KMS-11 (cell line): ENCODE measurements around the gene NLRC5.

Source experiments
- H2AFZ ChIP-seq: fragments of 200-600 bp; sonication (generic); 2 replicates; pipeline ENCODE4 v1.6.1; 2016; ENCODE audit warnings: antibody characterized with exemption, mixed run types, low read depth
- H3K27ac ChIP-seq: fragments of 200-600 bp; sonication (generic); 2 replicates; pipeline ENCODE4 v1.6.1; 2016; ENCODE audit warnings: mild to moderate bottlenecking, mixed run types
- H3K27me3 ChIP-seq: fragments of 200-600 bp; sonication (generic); 2 replicates; pipeline ENCODE4 v1.6.1; 2017; ENCODE audit warnings: mild to moderate bottlenecking, low read depth, mixed run types, moderate library complexity; ENCODE audit not compliant: insufficient read depth
- H3K36me3 ChIP-seq: fragments of 200-600 bp; sonication (generic); 2 replicates; pipeline ENCODE4 v1.6.1; 2017; ENCODE audit warnings: mild to moderate bottlenecking, mixed run types; ENCODE audit not compliant: insufficient read depth
- H3K4me1 ChIP-seq: fragments of 200-600 bp; sonication (generic); 2 replicates; pipeline ENCODE4 v1.6.1; 2016; ENCODE audit warnings: mild to moderate bottlenecking, low read depth, mixed run types; ENCODE audit not compliant: poor library complexity, severe bottlenecking
- H3K4me2 ChIP-seq: fragments of 200-600 bp; sonication (generic); 2 replicates; pipeline ENCODE4 v1.7.0; 2016; ENCODE audit warnings: mild to moderate bottlenecking, mixed run types
- H3K4me3 ChIP-seq: fragments of 200-600 bp; sonication (generic); IDR thresholded peaks from 2 replicates; pipeline ENCODE4 v1.6.1; 2017; ENCODE audit warnings: low read depth, low read length, mixed read lengths; ENCODE audit not compliant: insufficient read depth
- H3K79me2 ChIP-seq: fragments of 200-600 bp; sonication (generic); 2 replicates; pipeline ENCODE4 v1.6.1; 2016; ENCODE audit warnings: low read depth, mixed run types; ENCODE audit not compliant: insufficient read depth
- H3K9ac ChIP-seq: fragments of 200-600 bp; sonication (generic); 2 replicates; pipeline ENCODE4 v1.6.1; 2016; ENCODE audit warnings: mild to moderate bottlenecking, mixed run types
- H4K20me1 ChIP-seq: fragments of 200-600 bp; sonication (generic); 2 replicates; pipeline ENCODE4 v1.6.1; 2016; ENCODE audit warnings: mild to moderate bottlenecking, mixed run types; ENCODE audit not compliant: insufficient read depth
- CTCF ChIP-seq: fragments of 200-600 bp; sonication (generic); conservative IDR thresholded peaks from 2 replicates; pipeline ENCODE4 v1.6.1; 2017; ENCODE audit warnings: low read depth, mild to moderate bottlenecking, antibody characterized with exemption, low read length, moderate library complexity, mixed read lengths

NLRC5 gene

GRCh38 chr16:57036315-57036714 lies 47.0 kb downstream of the NLRC5 start:
- Histone ChIP-seq H4K20me1 (no peaks in the 10 kb centered on the region), H3K36me3 (no peaks in the 10 kb centered on the region), H2AFZ (no peak overlapping the region), H3K4me1 (peaks cover 41% of the 10 kb centered on the region), H3K27me3 (no peaks in the 10 kb centered on the region), H3K4me2 (no peak overlapping the region), H3K27ac (no peak overlapping the region), H3K4me3 (no peak overlapping the region), H3K79me2 (no peaks in the 10 kb centered on the region), H3K9ac (no peak overlapping the region)
- no peak for TF ChIP-seq CTCF

- Histone ChIP-seq H3K36me3 (no peaks in the 10 kb centered on the region), H3K4me1 (peaks cover 48% of the 10 kb centered on the region), H3K79me2 (no peaks in the 10 kb centered on the region), H4K20me1 (no peaks in the 10 kb centered on the region), H3K4me3 (no peak overlapping the region), H3K27me3 (no peaks in the 10 kb centered on the region), H3K9ac (no peak overlapping the region), H3K27ac (no peak overlapping the region), H3K4me2 (no peak overlapping the region), H2AFZ (no peak overlapping the region)
- no peak for TF ChIP-seq CTCF
These were observed 47.6 kb downstream of the NLRC5 start for GRCh38 chr16:57036945-57037344.

GRCh38 chr16:57038166-57038565 lies 48.8 kb downstream of the NLRC5 start:
- Histone ChIP-seq H3K27ac (peak overlapping the region; percentile 88; the same call in 1 of the 2 replicates), H3K4me1 (peaks cover 60% of the 10 kb centered on the region), H3K27me3 (no peaks in the 10 kb centered on the region), H2AFZ (no peak overlapping the region), H3K79me2 (no peaks in the 10 kb centered on the region), H3K4me3 (no peak overlapping the region), H3K4me2 (no peak overlapping the region), H3K36me3 (no peaks in the 10 kb centered on the region), H4K20me1 (no peaks in the 10 kb centered on the region), H3K9ac (no peak overlapping the region)
- TF ChIP-seq CTCF = no peak

GRCh38 chr16:57039148-57039812 lies 49.9 kb downstream of the NLRC5 start:
- Histone ChIP-seq H3K4me2 (peak overlapping the region; percentile 51; the same call in 1 of the 2 replicates), H3K4me3 (no peak overlapping the region), H3K27me3 (no peaks in the 10 kb centered on the region), H2AFZ (peak overlapping the region; percentile 38; the same call in 1 of the 2 replicates), H4K20me1 (no peaks in the 10 kb centered on the region), H3K9ac (peak overlapping the region; percentile 14; the same call in 1 of the 2 replicates), H3K79me2 (no peaks in the 10 kb centered on the region), H3K4me1 (peaks cover 71% of the 10 kb centered on the region), H3K36me3 (no peaks in the 10 kb centered on the region), H3K27ac (peak overlapping the region; percentile 88)
- TF ChIP-seq CTCF = no peak
